Measurements from ENCODE around the gene FXYD4.
A peak's percentile ranks its signal among the peaks of the same experiment; 100 is the strongest.

The FXYD4 gene

GRCh38 chr10:43347997-43348396 is 23.4 kb upstream of the FXYD4 start:
- DNase-seq, result no peak

GRCh38 chr10:43348511-43349312 is 22.7 kb upstream of the FXYD4 start:
- peak; percentile 20 for DNase-seq

- DNase-seq, result no peak
These were observed 21.3 kb upstream of the FXYD4 start for GRCh38 chr10:43350156-43350555.

GRCh38 chr10:43350686-43351085 is 20.8 kb upstream of the FXYD4 start:
- no peak for DNase-seq

GRCh38 chr10:43351301-43351700 is 20.1 kb upstream of the FXYD4 start:
- no peak for DNase-seq

- no peak for DNase-seq
These were observed 18.5 kb upstream of the FXYD4 start for GRCh38 chr10:43352951-43353350.

- DNase-seq, result no peak
These were observed 17.7 kb upstream of the FXYD4 start for GRCh38 chr10:43353495-43354329.

GRCh38 chr10:43354330-43354635 is 17.2 kb upstream of the FXYD4 start:
- no peak for DNase-seq

- DNase-seq, result no peak
These were observed 16.5 kb upstream of the FXYD4 start for GRCh38 chr10:43354879-43355380.

GRCh38 chr10:43355749-43356371 is 15.6 kb upstream of the FXYD4 start:
- DNase-seq, result no peak

- no peak for DNase-seq
These were observed 11.3 kb upstream of the FXYD4 start for GRCh38 chr10:43360086-43360485.

GRCh38 chr10:43361547-43362190 is 9.8 kb upstream of the FXYD4 start:
- no peak for DNase-seq

- DNase-seq, result peak; percentile 95
These were observed 9.1 kb upstream of the FXYD4 start for GRCh38 chr10:43362191-43362839.

- no peak for DNase-seq
These were observed 6.4 kb upstream of the FXYD4 start for GRCh38 chr10:43365001-43365400.

GRCh38 chr10:43369921-43370320 is 1.5 kb upstream of the FXYD4 start:
- no peak for DNase-seq

GRCh38 chr10:43370671-43371215 is 693 bp upstream of the FXYD4 start:
- DNase-seq, result no peak

GRCh38 chr10:43372765-43373361 is 1.4 kb downstream of the FXYD4 start:
- DNase-seq, result no peak

- DNase-seq, result no peak
These were observed 2.0 kb downstream of the FXYD4 start for GRCh38 chr10:43373461-43373860.

- no peak for DNase-seq
These were observed 2.8 kb downstream of the FXYD4 start for GRCh38 chr10:43374194-43374593.

GRCh38 chr10:43375401-43376020 is 4.1 kb downstream of the FXYD4 start:
- DNase-seq, result no peak

GRCh38 chr10:43376046-43376635 is 4.7 kb downstream of the FXYD4 start:
- no peak for DNase-seq

All from NCI-H1436 treated with DMSO at 0.1 percent for 48 hours (cell line).